Mesenchymal stem cell (in vitro differentiated cells and primary cell): ENCODE data around the gene CLIP1.
"Not testable (repeated sequence)": the region's sequence is repeated elsewhere in the genome, so short reads cannot be mapped to it uniquely, and the experiment has no call there.

ENCODE experiments used
- DNase-seq: peaks from one replicate; pipeline ENCODE4 v3.0.0-alpha.2; 2013
- H2AFZ ChIP-seq: one replicate; pipeline ENCODE4 v1.6.1; 2013; ENCODE audit warnings: low read depth, mild to moderate bottlenecking, control low read depth, inconsistent platforms, low read length, moderate library complexity
- H2AK5ac ChIP-seq: 2 replicates; pipeline ENCODE4 v1.6.1; 2013; ENCODE audit warnings: low read length, moderate library complexity, mild to moderate bottlenecking, inconsistent platforms; ENCODE audit not compliant: severe bottlenecking
- H2BK120ac ChIP-seq: one replicate; pipeline ENCODE4 v1.6.1; 2013; ENCODE audit warnings: low read depth, mild to moderate bottlenecking, inconsistent platforms, low read length, moderate library complexity
- H2BK12ac ChIP-seq, 2 experiments: one replicate each; pipeline ENCODE4 v1.6.1; 2013; ENCODE audit warnings: inconsistent platforms in 2 of 2, low read length in 2 of 2, mild to moderate bottlenecking in 2 of 2, moderate library complexity in 2 of 2, control low read depth in 1 of 2
- H2BK15ac ChIP-seq: one replicate; pipeline ENCODE4 v1.6.1; 2013; ENCODE audit warnings: mild to moderate bottlenecking, low read depth, inconsistent platforms; ENCODE audit not compliant: poor library complexity, severe bottlenecking
- H2BK5ac ChIP-seq: 2 replicates; pipeline ENCODE4 v1.6.1; 2013; ENCODE audit warnings: low read depth, mild to moderate bottlenecking, low read length, control low read depth, inconsistent platforms; ENCODE audit not compliant: poor library complexity, severe bottlenecking
- H3K14ac ChIP-seq, 2 experiments: one replicate each; pipeline ENCODE4 v1.6.1; 2013; ENCODE audit warnings: inconsistent platforms in 2 of 2, low read length in 2 of 2, control low read depth in 1 of 2, mild to moderate bottlenecking in 1 of 2, moderate library complexity in 1 of 2
- H3K18ac ChIP-seq, 2 experiments: one replicate each; pipeline ENCODE4 v1.6.1; 2013; ENCODE audit warnings: inconsistent platforms in 2 of 2, low read length in 2 of 2, control low read depth in 1 of 2, low read depth in 1 of 2, mild to moderate bottlenecking in 1 of 2
- H3K23ac ChIP-seq, 2 experiments: one replicate each; pipeline ENCODE4 v1.6.1; 2013; ENCODE audit warnings: inconsistent platforms in 2 of 2, low read length in 2 of 2, mild to moderate bottlenecking in 2 of 2, moderate library complexity in 2 of 2, control low read depth in 1 of 2
- H3K27ac ChIP-seq: 2 replicates; pipeline ENCODE4 v1.5.1; 2013; ENCODE audit warnings: mild to moderate bottlenecking, moderate library complexity, low read length, control low read depth, inconsistent platforms; ENCODE audit not compliant: poor library complexity, severe bottlenecking
- H3K27me3 ChIP-seq, 2 experiments: 2 replicates each; pipeline versions ENCODE4 v1.6.1 to v1.7.0; 2013; ENCODE audit warnings: low read length in 2 of 2, mild to moderate bottlenecking in 2 of 2, moderate library complexity in 2 of 2, control low read depth in 1 of 2, inconsistent platforms in 1 of 2; ENCODE audit not compliant: control insufficient read depth in 1 of 2, insufficient read depth in 1 of 2
- H3K36me3 ChIP-seq, 2 experiments: 2 replicates each; pipeline versions ENCODE4 v1.6.1 to v1.7.0; 2013; ENCODE audit warnings: low read length in 2 of 2, control low read depth in 1 of 2, inconsistent platforms in 1 of 2, low read depth in 1 of 2, mild to moderate bottlenecking in 1 of 2; ENCODE audit not compliant: insufficient read depth in 2 of 2, control insufficient read depth in 1 of 2
- H3K4ac ChIP-seq, 2 experiments: one replicate each; pipeline ENCODE4 v1.6.1; 2013; ENCODE audit warnings: inconsistent platforms in 2 of 2, low read length in 2 of 2, mild to moderate bottlenecking in 2 of 2, moderate library complexity in 2 of 2, control low read depth in 1 of 2, low read depth in 1 of 2
- H3K4me1 ChIP-seq: 2 replicates; pipeline ENCODE4 v1.6.1; 2013; ENCODE audit warnings: low read depth, low read length, control low read depth; ENCODE audit not compliant: control insufficient read depth, insufficient read depth
- H3K4me2 ChIP-seq: 2 replicates; pipeline ENCODE4 v1.6.1; 2013; ENCODE audit warnings: low read length, mild to moderate bottlenecking, inconsistent platforms; ENCODE audit not compliant: poor library complexity, severe bottlenecking
- H3K4me3 ChIP-seq, 2 experiments: 2 replicates each; pipeline versions ENCODE4 v1.5.1 to v1.7.0; 2013; ENCODE audit warnings: low read length in 2 of 2, mild to moderate bottlenecking in 2 of 2, control low read depth in 1 of 2, low read depth in 1 of 2; ENCODE audit not compliant: insufficient read depth in 1 of 2
- H3K79me1 ChIP-seq: replicated peaks from 2 replicates; pipeline ENCODE4 v1.6.1; 2013; ENCODE audit warnings: mild to moderate bottlenecking, control low read depth, low read length, inconsistent platforms; ENCODE audit not compliant: poor library complexity, severe bottlenecking
- H3K9ac ChIP-seq: 2 replicates; pipeline ENCODE4 v1.7.0; 2013; ENCODE audit warnings: mild to moderate bottlenecking, low read length, moderate library complexity
- H3K9me3 ChIP-seq: 2 replicates; pipeline ENCODE4 v1.7.0; 2013; ENCODE audit warnings: mild to moderate bottlenecking, low read length; ENCODE audit not compliant: control insufficient read depth
- H4K8ac ChIP-seq: one replicate; pipeline ENCODE4 v1.6.1; 2013; ENCODE audit warnings: inconsistent platforms, mild to moderate bottlenecking, low read length, moderate library complexity
- H4K91ac ChIP-seq: one replicate; pipeline ENCODE4 v1.6.1; 2013; ENCODE audit warnings: mild to moderate bottlenecking, low read length, inconsistent platforms
- WGBS: methylation state at CpG from one replicate; pipeline ENCODE4 v1.1.7; 2013; ENCODE audit warnings: mixed read lengths; 5-methylcytosine and 5-hydroxymethylcytosine counted together

The CLIP1 gene

GRCh38 chr12:122358403-122358802, 64.1 kb downstream of the CLIP1 start:
- H3K4me2 ChIP-seq, H4K91ac ChIP-seq, H3K9ac ChIP-seq, H2BK15ac ChIP-seq, H4K8ac ChIP-seq, H3K23ac ChIP-seq, H3K18ac ChIP-seq, H2BK120ac ChIP-seq, H3K27ac ChIP-seq, H3K4me3 ChIP-seq, H3K14ac ChIP-seq, H3K9me3 ChIP-seq, H2AK5ac ChIP-seq, H2AFZ ChIP-seq, H3K4me1 ChIP-seq, H2BK12ac ChIP-seq, H2BK5ac ChIP-seq, DNase-seq, H3K27me3 ChIP-seq, H3K4ac ChIP-seq: not testable (repeated sequence)
- Histone ChIP-seq H3K36me3 (peaks cover 37 to 62% of the 10 kb centered on the region in 2 experiments), H3K79me1 (peaks cover 15% of the 10 kb centered on the region)
- WGBS, result 92% methylated on average over 1 of the region's 2 CpGs

GRCh38 chr12:122357536-122357935, 64.9 kb downstream of the CLIP1 start:
- no CpG with 5 or more reads among the region's 32 CpGs for WGBS
- H4K8ac ChIP-seq, H3K14ac ChIP-seq, H3K4ac ChIP-seq, H3K27ac ChIP-seq, H2BK5ac ChIP-seq, H3K4me2 ChIP-seq, H4K91ac ChIP-seq, H3K4me1 ChIP-seq, H3K9me3 ChIP-seq, H2BK12ac ChIP-seq, H2AFZ ChIP-seq, H2BK120ac ChIP-seq, H3K23ac ChIP-seq, DNase-seq, H3K4me3 ChIP-seq, H3K18ac ChIP-seq, H2BK15ac ChIP-seq, H2AK5ac ChIP-seq, H3K9ac ChIP-seq, H3K27me3 ChIP-seq: not testable (repeated sequence)
- peaks cover 17% of the 10 kb centered on the region for H3K79me1 ChIP-seq
- peaks cover 40 to 66% of the 10 kb centered on the region in 2 experiments for H3K36me3 ChIP-seq

- H3K36me3 ChIP-seq, result peaks cover 45 to 70% of the 10 kb centered on the region in 2 experiments
- WGBS, result 100% methylated on average over 4 of the region's 27 CpGs
- not testable (repeated sequence) for H2BK15ac ChIP-seq
These were observed 65.5 kb downstream of the CLIP1 start for GRCh38 chr12:122356991-122357390.

GRCh38 chr12:122356192-122356635, 66.3 kb downstream of the CLIP1 start:
- H3K4ac ChIP-seq, result no peak overlapping the region
- 100% methylated on average over 1 of the region's 3 CpGs for WGBS
- H2AFZ ChIP-seq, result no peak overlapping the region
- H3K23ac ChIP-seq, result no peak overlapping the region
- peaks cover 14% of the 10 kb centered on the region for H3K79me1 ChIP-seq
- H2BK15ac ChIP-seq, result no peak overlapping the region
- H2AK5ac ChIP-seq, result no peak overlapping the region
- no peak overlapping the region for H4K91ac ChIP-seq
- no peak overlapping the region for H2BK5ac ChIP-seq
- H2BK120ac ChIP-seq, result no peak overlapping the region
- no peak overlapping the region for H2BK12ac ChIP-seq
- H3K18ac ChIP-seq, result no peak overlapping the region
- no peak overlapping the region for H3K14ac ChIP-seq
- no peak overlapping the region for H3K4me2 ChIP-seq
- H3K4me3 ChIP-seq, result no peak overlapping the region
- H3K36me3 ChIP-seq, result peaks cover 42 to 71% of the 10 kb centered on the region in 2 experiments
- no peak overlapping the region for H3K9ac ChIP-seq
- H3K9me3 ChIP-seq, result no peaks in the 10 kb centered on the region
- no peaks in the 10 kb centered on the region for H3K27me3 ChIP-seq
- H3K27ac ChIP-seq, result no peak overlapping the region
- peak; percentile 80 for DNase-seq
- no peak overlapping the region for H4K8ac ChIP-seq
- H3K4me1 ChIP-seq, result no peaks in the 10 kb centered on the region

More at GRCh38 chr12:122356991-122357390, 65.5 kb downstream of the CLIP1 start:
- H2BK12ac ChIP-seq, H2AK5ac ChIP-seq, H3K27ac ChIP-seq, H2BK5ac ChIP-seq, H2BK120ac ChIP-seq, H3K9me3 ChIP-seq, H3K27me3 ChIP-seq, H3K14ac ChIP-seq, H3K4me1 ChIP-seq, H3K4me3 ChIP-seq, H3K18ac ChIP-seq, DNase-seq, H3K9ac ChIP-seq, H2AFZ ChIP-seq, H3K4ac ChIP-seq, H4K8ac ChIP-seq, H3K4me2 ChIP-seq, H4K91ac ChIP-seq, H3K23ac ChIP-seq: not testable (repeated sequence)
- peaks cover 17% of the 10 kb centered on the region for H3K79me1 ChIP-seq
